ENCODE results near the gene FOXP1.

The FOXP1 gene

DNA sequence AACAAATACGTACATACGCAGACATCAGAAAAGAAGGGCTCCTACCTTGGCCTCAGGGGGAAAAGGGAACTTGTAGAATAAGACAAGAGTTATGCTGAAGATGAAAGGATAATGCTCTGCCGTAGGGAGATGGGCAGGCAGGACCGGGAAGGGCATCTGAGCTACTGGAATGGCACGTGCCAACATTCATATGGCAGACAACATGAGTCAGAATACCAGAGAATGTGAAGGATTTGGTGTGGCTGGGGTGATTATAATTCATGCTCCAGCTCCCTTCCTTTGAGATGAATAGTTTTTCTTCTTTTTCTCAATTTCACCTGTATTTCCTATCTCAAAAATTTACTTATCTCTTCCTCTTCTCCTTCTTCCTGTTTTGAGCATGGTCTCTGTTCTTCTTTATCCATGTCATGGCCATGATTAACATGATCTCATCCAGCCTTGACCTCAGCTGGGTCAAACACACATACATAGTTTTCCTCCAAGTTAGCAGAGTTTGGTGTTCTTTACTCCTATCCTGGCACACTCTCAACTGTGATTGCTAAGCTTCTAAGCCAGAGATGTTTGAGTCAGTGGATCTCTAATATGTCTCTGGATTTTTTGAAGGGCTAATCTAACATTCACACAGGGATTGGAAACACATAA is 507.0 kb downstream of the FOXP1 start:
- Histone ChIP-seq H3K79me2 (no peaks in the 10 kb centered on the region), H3K4me2 (ENCODE audit: low read length) (no peak overlapping the region), H3K36me3 (ENCODE audit: control insufficient read depth, insufficient read depth, low read length) (no peaks in the 10 kb centered on the region), H2AFZ (no peak overlapping the region), H3K4me3 (ENCODE audit: low read depth, low read length) (no peak overlapping the region), H3K4me1 (no peaks in the 10 kb centered on the region), H3K9ac (no peak overlapping the region), H3K27ac (no peak overlapping the region), H3K27me3 (ENCODE audit: control insufficient read depth, insufficient read depth, low read length) (no peaks in the 10 kb centered on the region), H3K9me3 (ENCODE audit: control insufficient read depth, low read length) (no peaks in the 10 kb centered on the region)
- no peak for TF ChIP-seq CTCF (IDR thresholded peaks at IDR 0.05)

DNA sequence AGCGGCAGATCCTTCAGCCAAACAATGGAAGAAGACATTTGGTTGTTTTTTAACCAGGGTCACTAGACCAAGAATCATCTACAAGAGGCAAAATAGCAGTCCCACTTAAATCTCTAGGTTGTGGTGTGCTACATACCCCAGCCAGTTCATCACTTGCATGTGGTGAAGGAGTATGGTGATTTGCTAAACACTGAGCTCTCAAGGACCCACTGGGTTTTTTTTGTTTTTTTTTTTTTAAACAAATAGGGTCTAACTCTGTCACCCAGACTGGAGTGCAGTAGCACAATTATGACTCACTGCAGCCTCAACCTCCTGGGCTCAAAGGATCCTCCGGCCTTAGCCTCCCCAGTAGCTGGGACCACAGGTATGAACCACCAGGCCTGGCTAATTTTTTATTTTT is 508.0 kb downstream of the FOXP1 start:
- TF ChIP-seq CTCF (IDR thresholded peaks at IDR 0.05): no peak
- Histone ChIP-seq H2AFZ (no peak overlapping the region), H3K9me3 (ENCODE audit: control insufficient read depth, low read length) (no peaks in the 10 kb centered on the region), H3K9ac (no peak overlapping the region), H3K4me2 (ENCODE audit: low read length) (no peak overlapping the region), H3K4me3 (ENCODE audit: low read depth, low read length) (no peak overlapping the region), H3K27me3 (ENCODE audit: control insufficient read depth, insufficient read depth, low read length) (no peaks in the 10 kb centered on the region), H3K79me2 (no peaks in the 10 kb centered on the region), H3K27ac (no peak overlapping the region), H3K36me3 (ENCODE audit: control insufficient read depth, insufficient read depth, low read length) (no peaks in the 10 kb centered on the region), H3K4me1 (no peaks in the 10 kb centered on the region)

DNA sequence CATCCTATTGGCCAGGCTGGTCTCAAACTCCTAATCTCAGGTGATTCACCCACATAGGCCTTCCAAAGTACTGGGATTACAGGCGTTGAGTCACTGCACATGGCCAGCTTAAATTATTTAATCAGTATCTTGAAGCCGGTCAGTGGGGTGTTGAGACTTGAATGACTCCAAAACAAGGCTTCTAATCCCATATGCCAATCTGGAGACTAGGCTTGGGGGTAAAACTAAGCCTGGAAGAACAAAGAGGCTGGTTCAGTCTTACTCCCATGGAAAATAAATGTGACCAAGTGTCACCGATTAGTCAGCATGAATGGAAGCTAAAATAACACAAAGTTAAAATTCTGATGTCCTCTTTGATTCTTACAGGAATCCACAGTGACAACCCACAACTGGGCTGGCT is 509.1 kb downstream of the FOXP1 start:
- H3K4me3 ChIP-seq (ENCODE audit: low read depth, low read length): no peak overlapping the region
- TF ChIP-seq CTCF (IDR thresholded peaks at IDR 0.05): no peak
- no peaks in the 10 kb centered on the region for H3K27me3 ChIP-seq (ENCODE audit: control insufficient read depth, insufficient read depth, low read length)
- H3K9ac ChIP-seq: no peak overlapping the region
- H2AFZ ChIP-seq: no peak overlapping the region
- no peaks in the 10 kb centered on the region for H3K79me2 ChIP-seq
- no peak overlapping the region for H3K4me2 ChIP-seq (ENCODE audit: low read length)
- no peaks in the 10 kb centered on the region for H3K36me3 ChIP-seq (ENCODE audit: control insufficient read depth, insufficient read depth, low read length)
- no peaks in the 10 kb centered on the region for H3K9me3 ChIP-seq (ENCODE audit: control insufficient read depth, low read length)
- no peak overlapping the region for H3K27ac ChIP-seq
- H3K4me1 ChIP-seq: no peaks in the 10 kb centered on the region

DNA sequence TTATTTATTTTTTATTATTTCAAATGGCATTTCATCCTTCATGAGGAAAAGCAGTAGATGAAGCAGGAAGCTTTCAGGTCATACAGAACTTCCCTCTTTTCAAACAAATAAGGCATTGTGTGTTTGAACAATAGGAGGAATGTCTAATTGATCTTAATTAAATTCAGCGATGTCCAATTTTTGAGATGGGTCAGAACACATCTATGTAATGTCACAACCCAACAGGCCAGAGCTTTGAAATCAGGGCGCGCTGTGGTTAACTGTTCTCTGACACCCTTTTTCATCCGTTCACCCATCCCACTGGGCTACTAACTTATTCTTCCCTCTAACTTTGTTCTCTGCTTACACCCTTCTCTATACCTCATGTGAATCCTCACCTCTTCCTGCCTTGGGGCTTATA is 510.5 kb downstream of the FOXP1 start:
- Histone ChIP-seq H2AFZ (no peak overlapping the region), H3K4me2 (ENCODE audit: low read length) (no peak overlapping the region), H3K27ac (no peak overlapping the region), H3K9me3 (ENCODE audit: control insufficient read depth, low read length) (no peaks in the 10 kb centered on the region), H3K4me3 (ENCODE audit: low read depth, low read length) (no peak overlapping the region), H3K27me3 (ENCODE audit: control insufficient read depth, insufficient read depth, low read length) (no peaks in the 10 kb centered on the region), H3K36me3 (ENCODE audit: control insufficient read depth, insufficient read depth, low read length) (no peaks in the 10 kb centered on the region), H3K79me2 (no peaks in the 10 kb centered on the region), H3K4me1 (no peaks in the 10 kb centered on the region), H3K9ac (no peak overlapping the region)
- no peak for TF ChIP-seq CTCF (IDR thresholded peaks at IDR 0.05)

DNA sequence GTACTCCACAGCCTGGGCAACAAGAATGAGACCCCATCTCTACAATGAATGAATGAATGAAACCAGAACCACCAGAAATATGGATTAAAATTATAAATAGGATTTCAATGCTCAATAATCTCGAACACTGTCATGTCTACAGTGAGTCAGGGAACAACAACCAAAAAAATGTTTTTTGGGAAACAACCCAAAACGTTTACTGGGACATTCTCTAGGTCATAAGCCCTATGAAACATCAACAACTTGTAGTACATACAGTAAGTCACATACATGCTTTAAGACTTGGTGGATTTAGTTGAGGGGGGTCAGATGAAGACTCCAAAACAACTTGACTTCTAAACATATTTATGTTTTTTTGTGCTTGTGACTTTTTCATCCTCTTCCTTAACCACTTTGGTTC is 511.2 kb downstream of the FOXP1 start:
- no peak overlapping the region for H3K27ac ChIP-seq
- no peaks in the 10 kb centered on the region for H3K27me3 ChIP-seq (ENCODE audit: control insufficient read depth, insufficient read depth, low read length)
- no peaks in the 10 kb centered on the region for H3K4me1 ChIP-seq
- H3K4me3 ChIP-seq (ENCODE audit: low read depth, low read length): no peak overlapping the region
- H3K36me3 ChIP-seq (ENCODE audit: control insufficient read depth, insufficient read depth, low read length): no peaks in the 10 kb centered on the region
- no peak for TF ChIP-seq CTCF (IDR thresholded peaks at IDR 0.05)
- no peaks in the 10 kb centered on the region for H3K9me3 ChIP-seq (ENCODE audit: control insufficient read depth, low read length)
- no peaks in the 10 kb centered on the region for H3K79me2 ChIP-seq
- no peak overlapping the region for H2AFZ ChIP-seq
- no peak overlapping the region for H3K9ac ChIP-seq
- no peak overlapping the region for H3K4me2 ChIP-seq (ENCODE audit: low read length)

All from parathyroid adenoma (tissue), 2 donors.